HG03439 (cell line): ENCODE results near the gene MCRS1.

ENCODE experiments used
- ATAC-seq: cut with Tn5 transposase; IDR thresholded peaks from one replicate; pipeline ENCODE4 v1.9.1; 2021; ENCODE audit warnings: mild to moderate bottlenecking, moderate library complexity; ENCODE audit not compliant: unreplicated experiment

Gene MCRS1

DNA sequence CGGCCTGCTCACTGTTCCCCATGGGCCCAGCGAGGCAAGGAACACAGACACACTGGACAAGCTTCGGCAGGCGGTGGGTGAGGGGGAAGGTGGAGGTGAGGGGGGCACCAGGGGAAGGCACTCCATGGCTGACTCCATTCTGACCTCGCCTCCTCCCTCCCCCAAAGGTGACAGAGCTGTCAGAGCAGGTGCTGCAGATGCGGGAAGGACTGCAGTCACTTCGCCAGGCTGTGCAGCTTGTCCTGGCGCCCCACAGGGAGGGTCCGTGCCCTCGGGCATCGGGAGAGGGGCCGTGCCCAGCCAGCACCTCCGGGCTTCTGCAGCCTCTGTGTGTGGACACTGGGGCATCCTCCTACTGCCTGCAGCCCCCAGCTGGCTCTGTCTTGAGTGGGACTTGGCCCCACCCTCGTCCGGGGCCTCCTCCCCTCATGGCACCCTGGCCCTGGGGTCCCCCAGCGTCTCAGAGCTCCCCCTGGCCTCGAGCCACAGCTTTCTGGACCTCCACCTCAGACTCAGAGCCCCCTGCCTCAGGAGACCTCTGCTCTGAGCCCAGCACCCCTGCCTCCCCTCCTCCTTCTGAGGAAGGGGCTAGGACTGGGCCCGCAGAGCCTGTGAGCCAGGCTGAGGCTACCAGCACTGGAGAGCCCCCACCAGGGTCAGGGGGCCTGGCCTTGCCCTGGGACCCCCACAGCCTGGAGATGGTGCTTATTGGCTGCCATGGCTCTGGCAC lies 10.6 kb downstream of the MCRS1 start:
- no peak for ATAC-seq

DNA sequence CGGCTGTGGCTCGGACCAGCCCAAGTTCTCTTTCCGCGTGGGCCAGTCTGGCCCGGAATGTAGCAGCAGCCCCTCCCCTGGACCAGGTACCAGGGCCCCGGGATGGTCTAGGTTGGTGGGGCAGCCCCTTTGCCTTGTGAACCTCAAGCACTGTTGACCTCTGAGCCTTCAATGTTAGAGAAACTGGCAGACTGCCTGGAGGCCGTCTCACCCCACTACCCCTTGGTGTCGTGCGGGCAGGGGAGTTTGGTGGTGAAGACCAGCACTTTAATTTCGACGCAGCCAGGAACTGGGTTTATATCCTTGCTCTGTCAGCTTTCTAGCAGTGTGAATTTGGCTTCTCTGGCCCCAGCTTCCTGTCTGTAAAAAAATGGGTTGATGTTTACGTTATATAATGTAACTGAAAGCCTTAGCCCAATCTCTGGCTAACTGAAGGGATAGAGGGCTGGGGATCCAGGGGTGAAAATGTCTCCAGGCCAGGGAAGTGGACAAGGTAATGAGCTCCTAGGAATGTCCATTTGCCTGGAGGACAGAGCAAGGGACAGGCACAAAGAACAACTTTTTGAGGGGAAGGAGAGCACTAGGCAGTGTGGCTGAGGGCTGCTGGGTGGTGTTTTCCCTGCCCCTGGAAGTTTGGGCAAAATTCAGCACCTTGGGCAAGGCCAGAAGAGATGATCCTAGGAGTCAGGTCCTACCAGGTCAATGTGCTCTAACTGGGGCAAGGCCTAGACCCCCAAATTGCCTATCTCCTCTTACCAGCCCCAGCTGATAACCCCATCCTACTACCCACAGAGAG lies 11.4 kb downstream of the MCRS1 start:
- ATAC-seq, result no peak

DNA sequence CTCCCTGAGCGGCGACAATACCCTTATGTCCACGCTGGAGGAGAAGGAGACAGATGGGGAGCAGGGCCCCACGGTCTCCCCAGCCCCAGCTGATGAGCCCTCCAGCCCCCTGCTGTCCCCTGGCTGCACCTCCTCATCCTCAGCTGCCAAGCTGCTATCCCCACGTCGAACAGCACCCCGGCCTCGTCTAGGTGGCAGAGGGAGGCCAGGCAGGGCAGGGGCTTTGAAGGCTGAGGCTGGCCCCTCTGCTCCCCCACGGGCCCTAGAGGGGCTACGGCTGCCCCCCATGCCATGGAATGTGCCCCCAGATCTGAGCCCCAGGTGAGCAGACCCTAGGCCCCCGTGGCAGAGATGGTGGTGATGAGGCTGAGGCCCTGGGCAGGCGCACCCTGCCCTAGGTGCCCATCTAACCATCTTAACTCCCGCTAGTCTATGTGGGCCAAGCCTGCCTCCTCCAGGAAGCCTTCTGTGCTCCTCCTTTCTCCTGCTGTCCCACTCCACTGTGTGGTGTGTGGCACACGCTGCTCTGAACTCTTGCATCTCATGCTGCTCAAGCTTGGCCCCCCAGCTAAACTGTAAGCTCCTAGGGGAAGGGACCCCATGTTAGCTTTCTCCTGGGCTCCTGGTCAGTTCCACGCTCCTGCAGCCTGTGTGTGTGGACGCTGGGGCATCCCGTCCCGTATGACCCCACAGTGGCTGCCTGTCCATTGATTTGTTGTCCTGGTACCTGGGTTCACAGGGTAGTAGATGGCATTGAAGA lies 12.1 kb downstream of the MCRS1 start:
- ATAC-seq, result no peak

DNA sequence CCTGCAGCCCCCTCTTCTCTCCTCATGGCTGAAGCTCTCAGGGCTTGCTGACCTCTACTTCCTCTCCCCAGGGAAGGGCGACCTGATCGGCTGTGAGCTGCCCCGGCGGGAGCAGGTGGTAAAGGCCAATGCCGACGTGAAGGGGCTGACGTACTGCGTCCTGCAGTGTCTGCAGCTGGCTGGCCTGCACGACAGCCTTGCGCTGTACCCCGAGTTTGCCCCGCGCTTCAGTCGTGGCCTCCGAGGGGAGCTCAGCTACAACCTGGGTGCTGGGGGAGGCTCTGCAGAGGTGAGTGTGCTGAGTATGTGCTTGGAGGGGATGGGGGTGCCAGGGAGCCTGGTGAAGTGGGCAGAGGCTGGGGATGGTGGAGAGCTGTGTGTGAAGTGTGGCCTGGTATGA lies 13.7 kb downstream of the MCRS1 start:
- ATAC-seq, result no peak

DNA sequence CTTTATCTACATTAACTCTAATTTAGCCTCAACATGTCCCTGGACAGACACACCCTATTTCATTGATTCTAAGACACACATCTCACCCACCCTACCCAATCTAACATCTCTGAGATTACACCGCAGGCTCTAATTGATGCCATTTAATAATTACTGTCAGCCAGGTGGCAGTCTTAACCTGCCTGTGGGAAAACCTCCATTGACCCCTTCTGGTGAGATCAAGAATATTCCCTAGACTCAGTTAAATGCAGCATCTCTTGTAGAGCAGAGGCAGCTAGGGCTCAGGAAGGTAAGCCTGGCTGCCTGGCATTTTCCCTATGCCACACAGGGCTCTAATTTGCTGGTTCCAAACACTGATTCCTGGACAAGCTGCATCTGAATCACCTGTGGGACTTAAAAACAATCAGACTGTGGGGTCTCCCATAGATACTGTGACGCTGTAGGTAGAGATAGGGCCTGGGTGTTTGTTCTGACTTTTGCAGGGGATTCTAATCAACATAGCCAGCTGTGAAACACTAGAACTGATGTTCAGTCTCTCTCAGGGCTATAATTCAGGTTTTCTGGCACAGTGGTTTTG lies 14.3 kb downstream of the MCRS1 start:
- no peak for ATAC-seq

DNA sequence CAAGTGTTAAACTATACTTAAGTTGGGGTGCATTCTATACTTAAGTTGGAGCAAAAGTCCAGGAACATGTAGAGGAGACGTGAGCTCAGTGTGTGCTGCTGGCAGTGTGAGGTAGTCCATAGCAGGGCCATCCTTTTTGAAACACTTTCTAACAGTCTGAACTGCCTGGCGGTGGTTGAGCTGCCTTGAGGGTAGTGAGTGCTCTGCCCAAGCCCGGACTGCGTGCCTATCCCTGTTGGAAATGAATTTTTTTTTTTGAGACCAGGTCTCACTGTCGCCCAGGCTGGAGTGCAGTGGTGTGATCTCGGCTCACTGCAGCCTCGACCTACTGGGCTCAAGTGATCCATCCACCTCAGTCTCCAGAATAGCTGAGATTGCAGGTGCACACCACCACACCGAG lies 15.0 kb downstream of the MCRS1 start:
- ATAC-seq, result no peak

DNA sequence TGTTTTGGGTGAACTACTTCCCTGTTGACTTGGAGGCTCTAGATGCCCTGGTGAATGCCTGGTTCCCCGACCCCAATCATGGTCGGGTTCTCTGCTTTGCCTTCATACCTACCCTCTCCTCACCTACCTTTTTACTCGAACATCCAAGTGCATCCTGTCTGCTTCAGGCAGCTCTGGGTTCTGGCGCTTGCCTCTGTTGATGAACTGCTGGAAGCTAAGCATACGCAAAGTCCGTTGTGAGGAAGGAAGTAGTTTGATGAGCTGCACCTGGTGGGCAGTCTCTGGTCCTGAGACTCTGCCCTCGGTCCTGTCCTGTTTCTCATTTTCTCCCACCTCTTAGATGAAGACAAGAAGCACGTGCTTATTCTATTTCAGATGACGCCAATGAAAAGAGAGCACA lies 15.5 kb downstream of the MCRS1 start:
- ATAC-seq, result no peak

DNA sequence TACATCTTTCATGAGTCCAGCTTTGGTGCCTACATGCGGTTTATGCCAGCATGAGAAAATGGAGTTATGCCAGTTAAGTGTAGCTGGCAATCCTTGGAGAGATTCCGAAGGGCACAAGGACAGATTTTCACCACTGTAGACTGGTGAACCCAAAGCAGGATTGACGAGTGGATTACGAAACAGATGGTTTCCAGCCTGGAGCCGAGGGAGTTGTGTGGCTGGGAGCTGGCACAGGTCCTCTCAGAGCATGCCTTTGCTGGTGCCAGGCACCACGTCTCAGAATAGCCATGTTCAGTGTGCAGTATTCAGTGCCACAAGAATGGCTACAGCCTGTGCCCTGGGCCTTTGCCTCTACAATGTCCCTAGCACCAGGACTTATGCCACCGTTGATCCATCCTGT lies 15.9 kb downstream of the MCRS1 start:
- ATAC-seq, result no peak

DNA sequence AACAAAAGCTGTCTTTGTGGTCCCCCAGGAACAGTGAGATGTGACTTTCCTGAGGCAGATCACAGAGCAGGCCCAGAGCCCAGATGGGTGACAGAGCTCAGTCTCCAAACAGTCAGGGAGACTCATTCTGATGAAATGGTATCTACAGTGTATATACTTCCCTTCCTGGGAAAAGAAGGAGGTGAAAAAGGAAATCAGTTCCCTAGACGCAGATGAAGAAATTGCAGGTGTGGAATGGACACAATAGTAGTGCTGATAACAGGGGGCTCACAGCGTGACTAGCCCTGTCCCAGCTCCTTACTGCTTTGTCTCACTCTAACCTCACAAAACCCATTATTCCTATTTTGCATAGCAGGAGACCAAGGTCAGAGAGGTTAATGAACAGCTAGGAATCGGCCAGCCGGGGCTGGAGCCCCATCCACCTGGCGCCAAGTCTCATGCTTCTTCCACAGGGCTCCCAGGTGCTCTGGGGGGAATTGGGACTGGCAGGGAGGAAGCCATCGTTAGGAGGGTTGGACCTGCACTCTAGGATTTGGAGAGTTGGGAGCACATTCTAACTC lies 17.2 kb downstream of the MCRS1 start:
- no peak for ATAC-seq

DNA sequence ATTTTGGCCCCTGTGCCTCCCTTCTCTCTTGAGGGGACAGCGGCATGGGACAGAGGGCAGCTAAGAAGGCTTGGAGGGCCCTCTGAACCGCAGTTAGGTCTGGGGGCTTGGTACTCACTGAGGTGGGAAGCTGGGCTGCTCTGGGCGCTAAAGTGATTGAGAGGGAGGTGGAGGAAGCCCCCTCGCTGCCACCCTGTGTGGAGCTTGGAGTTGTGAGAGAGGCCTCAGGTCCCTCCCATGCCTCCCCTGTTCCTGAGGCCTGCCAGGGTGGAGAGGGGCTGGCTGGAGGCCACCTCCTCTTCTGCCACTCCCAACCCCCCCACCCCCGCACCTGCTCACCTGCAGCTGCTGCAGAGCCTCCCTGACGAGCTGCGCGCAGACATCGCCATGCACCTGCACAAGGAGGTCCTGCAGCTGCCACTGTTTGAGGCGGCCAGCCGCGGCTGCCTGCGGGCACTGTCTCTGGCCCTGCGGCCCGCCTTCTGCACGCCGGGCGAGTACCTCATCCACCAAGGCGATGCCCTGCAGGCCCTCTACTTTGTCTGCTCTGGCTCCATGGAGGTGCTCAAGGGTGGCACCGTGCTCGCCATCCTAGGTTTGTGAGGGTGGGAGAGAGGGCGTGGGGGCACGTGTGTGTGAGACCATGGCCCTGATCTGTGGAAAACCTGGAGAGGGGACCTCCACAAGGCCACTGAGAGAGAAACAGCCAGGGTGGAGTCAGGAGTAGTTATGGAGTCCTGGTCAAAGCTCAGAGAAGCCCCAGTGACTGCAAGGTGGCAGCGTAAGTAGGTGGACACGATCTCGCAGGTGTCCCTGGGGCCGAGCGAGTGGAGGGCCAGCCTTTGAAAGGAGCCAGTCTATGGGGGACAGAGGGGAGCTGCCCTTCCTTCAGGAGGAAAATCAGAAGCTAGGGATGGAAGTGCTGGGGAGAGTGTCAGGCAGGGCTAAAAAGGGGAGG lies 17.9 kb downstream of the MCRS1 start:
- ATAC-seq, result no peak

DNA sequence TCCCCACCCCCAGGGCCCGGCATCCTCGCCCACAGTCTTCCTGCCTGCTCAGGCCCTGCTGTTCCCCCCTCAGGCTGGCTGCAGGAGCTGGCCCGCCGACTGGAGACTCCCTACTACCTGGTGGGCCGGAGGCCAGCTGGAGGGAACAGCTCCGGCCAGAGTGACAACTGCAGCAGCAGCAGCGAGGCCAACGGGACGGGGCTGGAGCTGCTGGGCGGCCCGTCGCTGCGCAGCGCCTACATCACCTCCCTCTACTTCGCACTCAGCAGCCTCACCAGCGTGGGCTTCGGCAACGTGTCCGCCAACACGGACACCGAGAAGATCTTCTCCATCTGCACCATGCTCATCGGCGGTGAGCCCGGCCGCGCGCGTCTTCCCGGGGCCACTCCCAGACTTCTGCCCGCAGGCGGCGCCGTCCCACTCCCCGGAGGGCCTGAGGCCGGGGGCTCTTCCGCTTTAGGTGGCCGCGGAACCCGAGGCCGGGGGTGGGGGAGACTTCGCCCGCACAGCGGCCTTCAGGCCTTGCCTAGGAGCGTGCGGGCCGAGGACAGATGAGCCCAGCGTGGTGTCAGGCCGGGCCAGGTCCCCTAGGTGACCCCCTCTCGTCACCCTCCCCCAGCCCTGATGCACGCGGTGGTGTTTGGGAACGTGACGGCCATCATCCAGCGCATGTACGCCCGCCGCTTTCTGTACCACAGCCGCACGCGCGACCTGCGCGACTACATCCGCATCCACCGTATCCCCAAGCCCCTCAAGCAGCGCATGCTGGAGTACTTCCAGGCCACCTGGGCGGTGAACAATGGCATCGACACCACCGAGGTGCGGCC lies 18.9 kb downstream of the MCRS1 start:
- ATAC-seq, result no peak

DNA sequence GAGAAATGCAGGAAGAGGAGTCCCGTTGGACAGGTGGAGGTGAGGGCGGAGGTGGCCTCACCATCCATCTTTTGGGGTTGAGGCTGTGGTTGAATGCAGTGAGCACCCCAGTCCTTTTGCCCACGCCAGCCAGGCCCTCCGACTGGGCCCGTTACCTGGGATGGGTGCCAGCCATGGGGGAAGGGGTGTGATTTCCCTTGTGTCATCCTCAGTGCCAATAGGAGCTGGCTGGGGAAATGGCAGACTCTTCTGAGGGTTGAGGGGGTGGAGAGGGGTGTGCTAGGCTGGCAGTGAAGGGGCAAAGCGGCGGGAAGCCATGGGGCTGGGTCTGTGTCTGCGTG lies 19.5 kb downstream of the MCRS1 start:
- ATAC-seq, result no peak

DNA sequence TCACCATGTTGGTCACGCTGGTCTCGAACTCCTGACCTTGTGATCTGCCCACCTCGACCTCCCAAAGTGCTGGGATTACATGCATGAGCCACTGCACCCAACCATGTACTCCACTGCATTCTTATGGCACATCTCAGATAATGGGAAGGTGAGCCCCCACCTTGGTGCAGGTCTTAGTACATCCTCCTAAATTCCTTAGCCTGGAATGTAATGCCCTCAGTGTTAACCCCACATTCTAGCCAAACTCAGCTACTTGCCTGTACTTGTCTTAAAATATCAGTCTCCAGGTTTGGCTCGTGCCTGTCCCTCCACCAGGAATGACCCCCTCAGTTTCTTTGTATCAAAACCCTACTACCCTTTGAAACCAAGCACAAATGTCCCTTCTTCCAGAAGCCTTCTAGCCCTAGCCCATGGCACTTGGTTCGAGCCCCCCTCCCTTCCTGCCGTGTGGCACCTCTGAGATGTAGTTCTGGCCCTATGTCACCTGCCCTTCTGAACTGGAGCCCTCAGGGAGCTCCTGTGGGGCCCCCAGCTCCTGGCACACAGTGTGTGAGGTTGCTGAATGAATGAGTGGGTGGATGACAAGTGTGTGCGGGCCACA lies 20.8 kb downstream of the MCRS1 start:
- ATAC-seq, result no peak

DNA sequence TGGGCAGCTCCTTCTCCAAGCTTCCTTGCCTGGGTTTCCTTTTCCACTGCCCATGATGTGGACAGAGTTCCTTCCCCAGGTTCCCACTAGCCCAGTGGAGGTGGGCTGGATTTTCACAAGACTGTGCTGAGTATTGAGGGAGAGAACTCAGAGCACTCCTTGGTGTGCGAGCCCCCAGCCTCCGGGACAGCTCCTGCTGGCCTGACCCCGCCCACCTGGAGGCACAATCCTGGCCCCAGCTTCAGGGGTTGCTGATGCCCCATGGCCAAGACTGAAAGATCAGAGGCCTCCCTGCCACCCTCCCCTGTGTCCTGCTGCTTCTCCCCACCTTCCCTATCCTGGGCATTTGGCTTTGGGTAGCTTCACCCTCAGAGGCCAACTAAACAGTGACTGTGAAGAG lies 21.5 kb downstream of the MCRS1 start:
- no peak for ATAC-seq

DNA sequence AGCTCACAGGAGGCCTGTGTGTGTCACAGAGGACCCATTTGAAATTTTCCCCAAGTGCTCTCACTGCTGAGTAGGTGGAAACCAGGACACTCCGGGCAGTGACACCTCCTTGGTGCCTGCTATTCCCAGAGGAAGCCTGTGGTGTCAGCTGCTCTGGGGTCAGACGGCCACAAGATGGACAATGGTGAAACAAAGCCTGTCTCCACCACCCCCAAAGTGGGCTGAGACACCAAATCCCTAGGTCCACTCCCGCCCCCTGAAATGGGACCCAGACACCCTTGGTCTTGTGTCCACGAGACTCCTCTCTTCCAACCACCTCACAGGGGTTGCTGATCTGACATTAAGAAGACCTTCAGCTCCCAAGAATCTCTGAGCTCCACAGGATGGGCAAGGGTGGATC lies 22.1 kb downstream of the MCRS1 start:
- no peak for ATAC-seq

DNA sequence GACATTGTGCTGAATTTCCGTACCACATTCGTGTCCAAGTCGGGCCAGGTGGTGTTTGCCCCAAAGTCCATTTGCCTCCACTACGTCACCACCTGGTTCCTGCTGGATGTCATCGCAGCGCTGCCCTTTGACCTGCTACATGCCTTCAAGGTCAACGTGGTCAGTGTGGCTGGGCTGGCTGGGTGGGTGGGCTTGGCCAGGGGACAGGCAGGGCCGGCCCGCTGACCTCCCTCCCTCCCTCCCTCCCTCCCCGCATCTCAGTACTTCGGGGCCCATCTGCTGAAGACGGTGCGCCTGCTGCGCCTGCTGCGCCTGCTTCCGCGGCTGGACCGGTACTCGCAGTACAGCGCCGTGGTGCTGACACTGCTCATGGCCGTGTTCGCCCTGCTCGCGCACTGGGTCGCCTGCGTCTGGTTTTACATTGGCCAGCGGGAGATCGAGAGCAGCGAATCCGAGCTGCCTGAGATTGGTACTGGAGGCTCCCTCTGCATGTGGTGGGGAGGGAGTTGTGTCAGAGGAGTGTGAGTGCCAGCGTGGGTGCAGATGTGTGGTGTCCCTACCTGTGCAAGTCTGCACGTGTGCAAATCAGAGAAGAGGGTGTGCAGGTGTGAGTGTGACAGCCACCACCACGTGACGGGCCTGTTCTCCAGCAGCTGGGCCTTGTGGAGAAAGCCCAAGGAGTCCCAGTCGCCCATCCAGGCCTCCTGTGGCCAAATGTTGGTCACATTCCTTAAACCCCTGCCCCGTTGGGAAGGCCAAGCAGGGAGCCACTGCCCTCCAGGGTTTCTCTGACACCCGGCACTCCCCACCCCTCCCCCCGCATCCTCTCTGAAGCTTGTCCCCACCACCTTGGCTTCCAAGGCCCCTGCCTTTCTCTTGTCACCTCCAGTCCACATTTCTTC lies 23.8 kb downstream of the MCRS1 start:
- ATAC-seq, result no peak

DNA sequence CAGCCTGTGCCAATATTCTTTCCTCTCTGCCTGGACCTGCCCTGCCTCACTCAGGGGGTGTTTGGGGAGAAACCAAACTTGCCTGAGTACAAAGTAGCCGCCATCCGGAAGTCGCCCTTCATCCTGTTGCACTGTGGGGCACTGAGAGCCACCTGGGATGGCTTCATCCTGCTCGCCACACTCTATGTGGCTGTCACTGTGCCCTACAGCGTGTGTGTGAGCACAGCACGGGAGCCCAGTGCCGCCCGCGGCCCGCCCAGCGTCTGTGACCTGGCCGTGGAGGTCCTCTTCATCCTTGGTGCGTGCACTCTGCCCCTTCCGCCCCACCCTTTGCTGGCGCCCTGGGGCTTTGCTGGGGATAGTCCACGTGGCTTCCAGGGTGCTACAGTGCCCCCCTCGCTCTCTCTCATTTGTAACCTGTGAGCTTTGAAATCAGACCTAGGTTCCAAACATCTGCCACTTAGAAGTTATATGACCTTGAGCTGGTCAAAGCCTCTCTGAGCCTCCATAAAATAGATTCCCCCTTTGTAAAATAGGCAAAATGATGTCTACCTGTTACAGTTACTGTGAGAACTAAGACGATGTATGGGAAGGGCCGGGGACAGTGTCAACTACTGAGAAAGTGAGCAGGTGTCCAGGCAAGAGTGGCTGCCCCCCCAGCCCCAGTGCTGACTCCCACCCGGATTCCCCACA lies 24.6 kb downstream of the MCRS1 start:
- no peak for ATAC-seq
